SU-DHL-6 (cell line): ENCODE data around the gene AHSG.

Experiments used
- H2AFZ ChIP-seq: fragments of 200-600 bp; sonication (generic); 2 replicates; pipeline ENCODE4 v1.6.1; 2014; ENCODE audit warnings: low read depth, mild to moderate bottlenecking, moderate library complexity, mixed read lengths, antibody characterized with exemption, low read length; ENCODE audit not compliant: severe bottlenecking
- H3F3A ChIP-seq: fragments of 200-600 bp; shearing (Covaris generic); 2 replicates; pipeline ENCODE4 v1.6.0; 2016; ENCODE audit warnings: antibody characterized with exemption, mild to moderate bottlenecking; ENCODE audit not compliant: insufficient read depth
- H3K27ac ChIP-seq: fragments of 200-600 bp; sonication (generic); 2 replicates; pipeline ENCODE4 v1.5.1; 2016; ENCODE audit warnings: low read depth, mild to moderate bottlenecking, low read length, moderate library complexity, mixed read lengths
- H3K27me3 ChIP-seq: fragments of 200-600 bp; sonication (generic), shearing (Covaris generic); 2 replicates; pipeline ENCODE4 v1.6.0; 2014; ENCODE audit warnings: mild to moderate bottlenecking, low read length
- H3K36me3 ChIP-seq: fragments of 200-600 bp; sonication (generic); 2 replicates; pipeline ENCODE4 v1.6.1; 2014; ENCODE audit warnings: mild to moderate bottlenecking, low read length, mixed read lengths
- H3K4me2 ChIP-seq: fragments of 300-600, 200-600 bp; shearing (Covaris generic), sonication (generic); 2 replicates; pipeline ENCODE4 v1.6.0; 2014; ENCODE audit warnings: low read length, low read depth, mild to moderate bottlenecking; ENCODE audit not compliant: poor library complexity, severe bottlenecking
- H3K4me3 ChIP-seq: fragments of 200-600 bp; sonication (generic); 2 replicates; pipeline ENCODE4 v1.5.1; 2014; ENCODE audit warnings: antibody characterized with exemption, low read length, mild to moderate bottlenecking, mixed read lengths; ENCODE audit not compliant: insufficient read depth, poor library complexity, severe bottlenecking
- H3K79me2 ChIP-seq: fragments of 200-600 bp; sonication (generic); 2 replicates; pipeline ENCODE4 v1.6.1; 2014; ENCODE audit warnings: mild to moderate bottlenecking, low read length, moderate library complexity; ENCODE audit not compliant: insufficient read depth
- H3K9ac ChIP-seq: fragments of 200-600 bp; sonication (generic); 2 replicates; pipeline ENCODE4 v1.7.0; 2014; ENCODE audit warnings: mild to moderate bottlenecking, low read length
- H3K9me2 ChIP-seq: fragments of 200-600 bp; sonication (generic); replicated peaks from 2 replicates; pipeline ENCODE4 v1.6.1; 2014; ENCODE audit warnings: low read length; ENCODE audit not compliant: insufficient read depth
- H3K9me3 ChIP-seq: fragments of 200-600 bp; sonication (generic); 2 replicates; pipeline ENCODE4 v1.6.1; 2014; ENCODE audit warnings: low read length, mixed read lengths; ENCODE audit not compliant: insufficient read depth
- H4K20me1 ChIP-seq: fragments of 200-600 bp; sonication (generic); 2 replicates; pipeline ENCODE4 v1.6.1; 2014; ENCODE audit warnings: low read depth, mild to moderate bottlenecking, antibody characterized with exemption, low read length, moderate library complexity, mixed read lengths
- EZH2phosphoT487 ChIP-seq: fragments of 200-600 bp; sonication (generic), shearing (Covaris generic); conservative IDR thresholded peaks from 2 replicates; pipeline ENCODE4 v1.6.1; 2018; ENCODE audit warnings: mild to moderate bottlenecking, antibody characterized with exemption, low read length, moderate library complexity, mixed read lengths
- TF ChIP-seq, protein P1 (sequence below): fragments of 200-600 bp; sonication (generic); IDR thresholded peaks from one replicate; pipeline ENCODE4 v1.5.1; 2017; ENCODE audit warnings: antibody characterized with exemption, mild to moderate bottlenecking, low read length, moderate library complexity; ENCODE audit not compliant: insufficient read depth, poor library complexity, severe bottlenecking

The AHSG gene

DNA sequence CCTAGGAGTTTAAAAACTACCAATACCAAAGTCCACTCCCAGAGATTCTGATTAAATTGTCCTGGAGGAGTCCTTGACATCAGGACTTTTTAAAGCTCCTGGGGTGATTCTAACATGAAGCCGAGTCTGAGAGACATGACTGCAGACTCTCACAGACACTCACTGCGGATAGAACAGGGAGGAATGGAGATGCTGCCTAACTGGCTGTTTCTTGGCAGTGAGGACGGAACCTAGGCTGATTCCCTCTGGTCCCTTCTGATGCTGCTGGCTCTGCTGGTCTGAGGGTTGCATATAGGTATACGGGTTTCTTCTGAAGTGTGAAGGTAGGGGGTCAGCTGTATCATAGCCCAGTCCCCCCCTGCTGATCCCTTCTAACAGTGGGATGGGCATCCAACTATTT, 51.6 kb downstream of the AHSG start:
- no peak for TF ChIP-seq EZH2phosphoT487
- TF ChIP-seq, protein P1, sequence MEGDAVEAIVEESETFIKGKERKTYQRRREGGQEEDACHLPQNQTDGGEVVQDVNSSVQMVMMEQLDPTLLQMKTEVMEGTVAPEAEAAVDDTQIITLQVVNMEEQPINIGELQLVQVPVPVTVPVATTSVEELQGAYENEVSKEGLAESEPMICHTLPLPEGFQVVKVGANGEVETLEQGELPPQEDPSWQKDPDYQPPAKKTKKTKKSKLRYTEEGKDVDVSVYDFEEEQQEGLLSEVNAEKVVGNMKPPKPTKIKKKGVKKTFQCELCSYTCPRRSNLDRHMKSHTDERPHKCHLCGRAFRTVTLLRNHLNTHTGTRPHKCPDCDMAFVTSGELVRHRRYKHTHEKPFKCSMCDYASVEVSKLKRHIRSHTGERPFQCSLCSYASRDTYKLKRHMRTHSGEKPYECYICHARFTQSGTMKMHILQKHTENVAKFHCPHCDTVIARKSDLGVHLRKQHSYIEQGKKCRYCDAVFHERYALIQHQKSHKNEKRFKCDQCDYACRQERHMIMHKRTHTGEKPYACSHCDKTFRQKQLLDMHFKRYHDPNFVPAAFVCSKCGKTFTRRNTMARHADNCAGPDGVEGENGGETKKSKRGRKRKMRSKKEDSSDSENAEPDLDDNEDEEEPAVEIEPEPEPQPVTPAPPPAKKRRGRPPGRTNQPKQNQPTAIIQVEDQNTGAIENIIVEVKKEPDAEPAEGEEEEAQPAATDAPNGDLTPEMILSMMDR, result no peak
- H3K36me3 ChIP-seq, result no peaks in the 10 kb centered on the region
- H3F3A ChIP-seq, result no peaks in the 10 kb centered on the region
- H4K20me1 ChIP-seq, result no peaks in the 10 kb centered on the region
- no peak overlapping the region for H3K27ac ChIP-seq
- no peak overlapping the region for H3K4me2 ChIP-seq
- H3K9ac ChIP-seq, result no peak overlapping the region
- no peaks in the 10 kb centered on the region for H3K9me2 ChIP-seq
- H3K27me3 ChIP-seq, result no peaks in the 10 kb centered on the region
- no peaks in the 10 kb centered on the region for H3K79me2 ChIP-seq
- H3K4me3 ChIP-seq, result no peak overlapping the region
- H3K9me3 ChIP-seq, result no peaks in the 10 kb centered on the region
- H2AFZ ChIP-seq, result no peak overlapping the region

DNA sequence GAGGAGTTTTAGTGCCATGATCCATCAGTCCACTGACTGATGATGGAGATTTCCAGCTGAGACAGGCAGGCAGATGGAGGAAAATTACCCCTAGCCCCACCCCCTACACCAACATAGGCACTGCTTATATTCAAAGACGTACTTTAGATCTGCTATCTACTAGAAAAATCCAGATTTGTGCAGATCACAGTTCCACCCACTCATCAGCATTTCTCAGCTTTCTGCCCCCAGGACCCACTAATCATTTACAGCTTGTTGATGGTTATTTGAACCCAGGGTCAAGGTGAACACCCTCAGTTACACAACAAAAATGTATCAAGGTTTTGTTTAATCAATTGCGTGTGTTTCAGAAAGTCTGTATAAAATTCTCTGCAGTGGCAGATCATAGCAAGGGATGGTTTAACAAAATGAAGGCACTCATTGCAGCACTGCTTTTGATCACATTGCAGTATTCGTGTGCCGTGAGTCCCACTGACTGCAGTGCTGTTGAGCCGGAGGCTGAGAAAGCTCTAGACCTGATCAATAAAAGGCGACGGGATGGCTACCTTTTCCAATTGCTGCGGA, 52.8 kb downstream of the AHSG start, which contains the start of gene HRG:
TSS of gene HRG (plus strand) at position 390 of the 564 bp plus-strand sequence. CDS start at position 408, 18 bp downstream.
- no peak within 1 kb of the TSS for H3K4me3 ChIP-seq
- no peaks in the 10 kb centered on the region for H4K20me1 ChIP-seq
- no peaks in the 10 kb centered on the region for H3K9me2 ChIP-seq
- no peaks in the 10 kb centered on the region for H3K79me2 ChIP-seq
- no peak within 1 kb of the TSS for H3K9ac ChIP-seq
- no peak for TF ChIP-seq EZH2phosphoT487
- TF ChIP-seq, protein P1, result no peak
- no peaks in the 10 kb centered on the region for H3F3A ChIP-seq
- H3K27ac ChIP-seq, result no peak within 1 kb of the TSS
- no peak within 1 kb of the TSS for H3K4me2 ChIP-seq
- no peaks in the 10 kb centered on the region for H3K36me3 ChIP-seq
- no peaks in the 10 kb centered on the region for H3K27me3 ChIP-seq
- H3K9me3 ChIP-seq, result no peaks in the 10 kb centered on the region
- H2AFZ ChIP-seq, result no peak within 1 kb of the TSS

DNA sequence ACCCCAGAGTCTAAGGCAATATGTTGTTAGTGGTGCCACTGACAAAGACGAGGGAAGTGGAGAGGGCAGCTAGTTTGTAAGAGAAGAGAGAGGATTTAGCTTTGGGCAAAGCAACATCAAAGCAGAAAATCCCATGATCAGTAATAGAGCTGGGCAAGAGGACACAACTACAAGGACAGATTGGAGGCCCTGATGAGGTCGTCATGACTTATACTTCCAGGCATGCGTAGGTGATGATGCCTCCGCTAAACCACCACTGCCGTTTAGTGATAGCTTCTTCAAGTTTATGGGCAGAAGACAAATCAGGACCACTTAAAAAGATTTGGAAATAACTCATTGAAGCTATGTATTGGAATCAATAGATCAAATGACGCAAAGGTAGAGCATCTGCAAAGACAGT, 55.6 kb downstream of the AHSG start:
- Histone ChIP-seq H3K9me3 (no peaks in the 10 kb centered on the region), H3K9me2 (no peaks in the 10 kb centered on the region), H3K27me3 (no peaks in the 10 kb centered on the region), H3K4me2 (no peak overlapping the region), H3K27ac (no peak overlapping the region), H2AFZ (no peak overlapping the region), H3K4me3 (no peak overlapping the region), H3K36me3 (no peaks in the 10 kb centered on the region), H3K79me2 (no peaks in the 10 kb centered on the region), H3F3A (no peaks in the 10 kb centered on the region), H3K9ac (no peak overlapping the region), H4K20me1 (no peaks in the 10 kb centered on the region)
- TF ChIP-seq EZH2phosphoT487, result no peak
- TF ChIP-seq, protein P1, result no peak
